H1 (cell line): Measurements from ENCODE around the gene CNTF. TPM values are rescaled to one million over a fixed set of nuclear protein-coding genes. Genes with fewer than 3 reads are reported as not detected.

Experiments used
- ZNF274 ChIP-seq: IDR thresholded peaks from 2 replicates; pipeline ENCODE4 v1.7.0; 2012; ENCODE audit warnings: low read length, borderline replicate concordance; ENCODE audit errors: extremely low read depth
- polyA plus RNA-seq, 7 experiments: library from polyadenylated mRNA; depleted of rRNA in 3 of 7; stranded (reverse) in 5 of 7; unstranded in 2 of 7; fragments of >200 nt in 5 of 7; fragments of 200-250 nt in 2 of 7; gene quantifications; 1 replicate in 5 of 7; 2 replicates in 1 of 7; 4 replicates in 1 of 7; pipeline versions ENCODE4 v1.2.1 to v1.2.3, GENCODE V29; 2011 to 2013; ENCODE audit warnings: missing spikeins in 2 of 7, mixed read lengths in 2 of 7
- total RNA-seq: library from RNA; stranded (reverse); fragmentation: NEBNext Ultra II Directional; extraction: Animal tissue kit (Norgen Biotek cat#: 25700); gene quantifications from 2 replicates; pipeline ENCODE4 v1.2.1, GENCODE V29; 2021

The CNTF gene
- total and polyA plus RNA-seq, 2 of the 8 experiments (the other 6 are each of a cell fraction or from before 2014, with no cell fraction given) = 0.41 to 1.5 TPM

GRCh38 chr11:58594826-58595225 lies 27.6 kb upstream of the CNTF start (continued):
- no peak for TF ChIP-seq ZNF274
